ENCODE measurements around the gene ISL2.
"Not testable (repeated sequence)": the region's sequence is repeated elsewhere in the genome, so short reads cannot be mapped to it uniquely, and the experiment has no call there.

The ISL2 gene

DNA sequence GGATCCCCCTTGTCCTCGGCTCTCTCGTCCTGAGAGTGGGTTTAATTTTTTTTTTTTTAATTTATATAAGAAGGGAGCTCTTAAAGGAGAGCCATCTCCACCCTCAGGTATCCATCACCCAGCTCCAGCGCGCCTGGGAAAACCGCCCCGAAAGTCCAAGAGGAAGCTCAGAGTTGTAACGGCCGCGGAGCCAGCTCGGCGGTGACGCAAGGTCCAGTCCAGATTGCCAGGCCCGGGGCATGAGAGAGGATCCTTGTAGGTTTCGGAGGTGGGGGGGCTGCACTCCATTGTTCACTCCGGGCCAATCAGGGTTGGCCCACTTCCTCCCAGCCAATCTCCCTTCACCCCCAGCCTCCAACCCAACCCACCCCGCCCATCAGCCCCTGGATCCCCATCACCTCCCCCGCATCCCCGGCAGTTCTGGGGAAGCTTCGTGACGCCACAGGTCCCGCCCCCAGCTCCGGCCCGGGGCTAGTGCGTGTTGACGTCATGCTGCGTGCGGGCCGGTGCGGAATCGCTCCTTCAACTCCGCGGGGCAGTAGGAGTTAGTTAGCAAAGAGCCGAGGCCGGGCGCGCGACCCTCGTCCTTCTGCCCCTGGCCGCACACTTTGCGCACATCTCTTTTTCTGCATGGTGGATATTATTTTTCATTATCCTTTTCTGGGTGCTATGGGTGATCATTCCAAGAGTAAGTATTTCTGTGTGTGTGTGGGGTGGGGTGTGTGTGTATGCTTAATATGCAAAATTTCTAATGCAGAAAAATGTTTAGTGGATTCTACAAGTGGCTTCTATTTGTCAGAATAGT lies at the start of gene ISL2:
Gene ISL2 (plus strand): TSS at position 520 of the 805 bp plus-strand sequence. CDS start 111 bp downstream, at position 631.
- in situ Hi-C loops (cut with MboI; ENCODE audit: low sequenced_read_pairs), result no loop called here

DNA sequence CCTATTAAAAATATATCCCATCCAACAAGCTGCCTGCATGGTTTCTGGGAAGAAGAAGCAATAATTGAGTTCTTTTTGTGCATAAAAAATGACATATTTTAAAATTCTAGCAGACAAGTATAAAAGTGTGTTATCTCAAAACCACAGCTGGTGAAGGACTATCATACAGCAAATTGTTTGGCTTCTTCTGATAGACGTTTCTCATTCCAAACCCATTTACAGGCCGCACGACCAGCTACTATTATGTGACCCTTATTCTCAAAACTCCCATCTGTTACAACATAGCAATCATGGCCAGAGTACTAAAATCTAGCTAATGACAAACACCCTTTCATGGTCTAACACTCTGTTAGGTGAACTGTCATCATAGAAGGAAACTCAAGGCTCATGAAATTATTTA lies 47.0 kb upstream of the ISL2 start:
- in situ Hi-C loops (cut with MboI; ENCODE audit: low sequenced_read_pairs), result no loop called here

DNA sequence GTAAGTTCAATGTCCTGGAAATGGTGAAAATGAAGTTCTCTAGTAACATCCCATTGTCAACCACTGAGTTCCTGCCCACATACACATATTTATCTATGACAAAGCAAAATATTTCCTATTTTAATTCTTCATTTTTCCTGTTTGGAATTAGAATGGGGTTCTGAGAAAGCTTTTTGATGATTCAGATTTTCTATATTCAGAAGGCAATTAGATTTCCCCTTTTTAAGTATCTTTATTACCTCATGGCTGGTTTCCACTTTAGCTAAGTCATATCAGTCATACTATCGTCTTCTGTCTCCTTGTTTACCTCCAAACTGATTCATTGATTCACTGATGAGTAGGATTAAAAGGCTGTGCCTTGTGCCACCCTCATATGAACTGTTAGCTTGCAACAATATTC lies 43.2 kb upstream of the ISL2 start:
- in situ Hi-C loops (cut with MboI; ENCODE audit: low sequenced_read_pairs), result no loop called here

DNA sequence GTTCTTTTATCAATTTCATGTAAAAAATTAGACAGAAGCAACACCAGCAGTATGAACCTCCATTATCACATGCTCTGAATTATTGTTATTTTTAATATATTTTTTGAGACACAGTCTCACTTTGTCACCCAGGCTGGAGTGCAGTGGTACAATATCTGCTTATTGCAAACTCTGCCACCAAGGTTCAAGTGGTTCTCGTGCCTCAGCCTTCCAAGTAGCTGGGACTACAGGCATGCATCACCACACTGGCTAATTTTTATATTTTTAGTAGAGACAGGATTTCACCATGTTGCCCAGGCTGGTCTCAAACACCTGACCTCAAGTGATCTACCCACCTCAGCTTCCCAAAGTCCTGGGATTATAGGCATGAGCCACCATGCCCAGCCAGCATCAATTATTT lies 42.1 kb upstream of the ISL2 start:
- in situ Hi-C loops (cut with MboI; ENCODE audit: low sequenced_read_pairs), result not testable (repeated sequence)

DNA sequence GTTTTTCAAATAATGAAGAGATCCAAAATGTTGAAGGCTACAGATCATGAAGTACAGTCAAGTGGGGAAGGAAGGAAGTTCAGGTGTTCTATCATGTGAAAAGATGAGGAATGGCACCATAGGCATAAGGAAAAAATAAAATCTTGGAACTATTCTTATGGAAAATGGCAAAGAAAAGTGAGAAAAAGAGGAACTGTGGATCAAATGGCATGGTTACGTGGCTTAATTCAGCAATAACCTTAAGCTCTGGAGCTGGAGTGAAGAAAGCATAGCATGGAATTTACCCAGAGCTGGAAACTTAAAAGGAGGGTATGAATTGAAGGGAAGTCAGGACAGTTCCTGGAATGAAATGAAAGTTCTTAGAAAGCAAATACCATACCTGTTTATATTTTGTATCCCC lies 39.7 kb upstream of the ISL2 start:
- in situ Hi-C loops (cut with MboI; ENCODE audit: low sequenced_read_pairs), result no loop called here

DNA sequence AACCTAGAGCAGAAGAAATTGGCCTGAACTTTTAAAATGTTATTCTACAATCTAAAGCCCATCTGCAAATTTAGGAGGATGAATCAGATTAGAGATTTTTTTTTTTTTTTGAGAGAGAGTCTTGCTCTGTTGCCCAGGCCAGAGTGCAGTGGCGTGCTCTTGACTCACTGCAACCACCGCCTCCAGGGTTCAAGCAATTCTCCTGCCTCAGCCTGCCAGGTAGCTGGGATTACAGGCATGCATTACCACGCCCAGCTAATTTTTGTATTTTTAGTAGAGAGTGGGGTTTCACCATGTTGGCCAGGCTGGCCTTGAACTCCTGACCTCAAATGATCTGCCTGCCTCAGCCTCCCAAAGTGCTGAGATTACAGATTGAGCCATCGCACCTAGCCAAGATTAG lies 38.6 kb upstream of the ISL2 start:
- in situ Hi-C loops (cut with MboI; ENCODE audit: low sequenced_read_pairs), result not testable (repeated sequence)

DNA sequence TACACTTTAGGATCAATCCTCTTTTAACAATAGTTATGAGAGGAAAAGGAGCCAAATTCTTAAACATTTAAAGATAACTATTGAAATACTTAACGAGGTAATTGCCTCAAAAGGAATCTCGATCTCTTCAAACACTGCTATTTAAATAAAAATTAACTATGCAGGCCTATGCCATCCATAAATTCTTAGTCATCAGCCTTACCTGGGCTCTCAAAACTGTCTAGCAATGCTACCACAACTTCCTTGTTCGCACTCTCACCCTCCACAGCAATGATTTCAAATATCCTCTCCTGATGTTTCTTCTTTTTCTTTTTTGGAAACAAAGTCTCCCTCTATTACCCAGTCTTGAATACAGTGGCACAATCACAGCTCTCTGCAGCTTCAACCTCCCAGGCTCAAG lies 37.6 kb upstream of the ISL2 start:
- in situ Hi-C loops (cut with MboI; ENCODE audit: low sequenced_read_pairs), result no loop called here

DNA sequence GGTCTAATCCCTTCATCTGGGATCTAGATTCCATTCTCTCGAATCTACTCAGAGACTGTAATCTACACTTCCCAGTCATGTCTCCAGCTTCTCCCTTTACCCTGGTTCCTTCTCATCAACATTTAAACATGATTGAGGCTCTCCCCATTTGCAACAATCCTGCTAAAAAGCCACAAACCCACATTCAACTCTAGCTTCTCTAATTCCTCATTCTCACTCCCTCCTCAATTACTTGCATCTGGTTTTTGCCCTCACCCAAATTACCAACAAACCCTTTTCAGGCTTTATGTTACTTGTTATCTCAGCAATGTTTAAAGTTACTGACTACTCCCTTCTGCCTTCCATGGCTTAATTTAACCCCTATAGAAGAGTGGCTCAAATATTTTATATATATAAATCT lies 36.8 kb upstream of the ISL2 start:
- in situ Hi-C loops (cut with MboI; ENCODE audit: low sequenced_read_pairs), result no loop called here

DNA sequence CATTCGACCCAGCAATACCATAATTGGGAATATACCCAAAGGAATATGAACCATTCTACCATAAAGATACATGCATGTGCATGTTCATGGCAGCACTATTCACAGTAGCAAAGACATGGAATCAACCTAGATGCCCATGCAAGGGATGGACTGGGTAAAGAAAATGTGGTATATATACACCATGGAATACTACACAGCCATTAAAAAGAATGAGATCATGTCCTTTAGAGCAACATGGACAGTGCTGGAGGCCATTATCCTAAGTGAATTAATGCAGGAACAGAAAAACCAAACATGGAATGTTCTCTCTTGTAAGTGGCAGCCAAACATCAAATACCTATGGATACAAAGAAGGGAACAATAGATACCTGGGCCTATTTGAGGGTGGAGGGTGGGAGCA lies 32.7 kb upstream of the ISL2 start:
- in situ Hi-C loops (cut with MboI; ENCODE audit: low sequenced_read_pairs), result no loop called here

DNA sequence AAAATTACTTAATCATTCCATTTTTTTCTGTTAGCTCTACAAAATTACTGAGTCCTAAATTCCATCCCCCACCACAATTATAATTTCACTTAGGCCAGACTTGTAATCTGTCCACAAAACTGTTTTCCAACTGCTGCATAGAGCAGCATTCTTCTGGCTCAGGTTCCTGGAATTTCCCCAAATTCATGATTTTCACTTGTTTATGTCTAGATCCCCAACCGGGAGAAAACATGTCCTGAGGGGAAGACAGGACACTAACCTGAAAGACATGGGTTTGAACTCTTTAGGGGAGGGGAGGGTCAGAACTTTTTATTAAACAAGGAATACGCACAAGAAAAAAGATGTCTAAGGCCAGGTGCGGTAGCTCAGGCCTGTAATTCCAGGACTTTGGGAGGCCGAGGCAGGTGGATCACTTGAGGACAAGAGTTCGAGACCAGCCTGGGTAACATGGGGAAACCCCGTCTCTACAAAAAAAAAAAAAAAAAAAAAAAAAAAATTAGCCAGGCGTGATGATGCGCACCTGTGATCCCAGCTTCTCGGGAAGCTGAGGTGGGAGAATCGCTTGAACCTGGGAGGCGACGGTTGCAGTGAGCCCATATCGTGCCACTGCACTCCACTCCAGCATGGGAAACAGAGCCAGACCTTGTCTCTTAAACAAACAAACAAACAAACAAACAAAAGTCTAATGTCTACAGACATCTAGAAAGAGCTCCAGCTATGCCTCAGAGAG lies 26.8 kb upstream of the ISL2 start:
- in situ Hi-C loops (cut with MboI; ENCODE audit: low sequenced_read_pairs), result no loop called here

DNA sequence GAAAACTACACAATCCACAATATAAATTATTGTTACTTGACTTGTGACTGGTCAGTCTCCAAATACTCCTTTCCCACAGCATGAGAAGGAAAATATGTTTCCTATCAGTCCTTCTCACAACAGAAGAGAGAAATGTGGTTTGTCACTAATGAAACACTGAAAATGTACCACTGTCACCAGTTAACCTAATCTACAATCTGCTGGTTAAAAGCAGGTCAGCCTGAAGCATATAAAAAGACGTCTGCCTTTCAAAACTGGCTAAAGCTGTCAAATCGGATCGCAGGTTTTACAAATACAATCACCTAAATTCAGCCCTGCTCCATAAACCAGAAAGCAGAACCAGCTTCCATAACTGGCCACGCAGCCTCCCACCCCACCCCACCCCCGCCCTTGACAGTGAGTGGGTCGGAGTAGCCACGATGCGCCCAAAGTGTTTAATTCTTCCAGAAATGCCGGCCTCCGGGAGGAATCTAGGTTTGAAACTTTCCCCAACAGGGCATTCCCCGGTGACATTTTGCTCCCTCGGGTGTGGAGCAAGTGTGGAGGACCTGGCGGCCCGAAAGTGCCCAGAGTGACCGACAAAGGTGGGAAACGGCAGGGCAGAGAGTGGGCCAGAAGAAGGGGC lies 26.0 kb upstream of the ISL2 start:
- in situ Hi-C loops (cut with MboI; ENCODE audit: low sequenced_read_pairs), result no loop called here

DNA sequence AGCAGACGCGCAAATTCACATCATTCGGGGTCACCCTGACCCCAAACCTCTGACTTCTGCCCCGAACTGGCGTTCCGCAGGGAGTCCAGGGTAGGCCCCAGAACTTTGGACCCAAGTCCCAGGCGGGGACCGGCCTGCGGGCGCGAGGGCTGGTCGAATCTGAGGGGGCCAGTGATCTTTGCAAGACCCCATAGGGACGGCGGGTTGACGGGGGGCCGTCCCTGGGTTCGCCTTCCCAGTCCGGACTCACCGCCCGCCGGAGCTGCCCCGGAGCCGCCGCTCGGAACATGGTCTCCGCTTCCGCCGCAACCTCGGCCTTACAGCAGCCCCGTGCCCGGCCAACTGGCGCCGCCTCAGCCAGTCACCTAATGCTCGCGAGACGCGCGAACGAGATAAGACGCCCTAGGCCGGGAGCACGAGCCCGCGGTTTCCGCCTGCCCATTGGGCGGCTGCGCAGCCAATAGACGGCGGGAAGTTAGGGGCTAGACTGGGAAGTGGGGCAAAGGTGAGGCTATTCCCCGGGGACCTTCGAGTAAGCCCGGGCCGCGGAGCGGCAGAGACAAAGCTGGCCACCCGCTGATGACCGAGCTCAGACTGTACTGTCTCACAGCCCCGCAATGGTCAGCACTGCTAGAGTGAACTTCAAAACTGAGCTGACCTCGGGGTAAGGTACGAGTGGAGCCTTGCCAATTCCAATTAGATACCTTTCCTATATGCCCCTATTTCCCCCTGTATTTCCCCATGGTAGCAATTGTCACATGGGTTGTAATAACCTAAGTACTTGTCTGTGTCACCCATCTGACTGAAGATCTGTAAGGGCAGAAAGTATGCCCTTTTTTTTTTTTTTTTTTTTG lies 25.2 kb upstream of the ISL2 start, which contains the start of gene ETFA:
Gene ETFA (minus strand): TSS at position 370 of the 854 bp plus-strand sequence. CDS start 81 bp downstream, at position 289.
- in situ Hi-C loops (cut with MboI; ENCODE audit: low sequenced_read_pairs), result no loop called here

DNA sequence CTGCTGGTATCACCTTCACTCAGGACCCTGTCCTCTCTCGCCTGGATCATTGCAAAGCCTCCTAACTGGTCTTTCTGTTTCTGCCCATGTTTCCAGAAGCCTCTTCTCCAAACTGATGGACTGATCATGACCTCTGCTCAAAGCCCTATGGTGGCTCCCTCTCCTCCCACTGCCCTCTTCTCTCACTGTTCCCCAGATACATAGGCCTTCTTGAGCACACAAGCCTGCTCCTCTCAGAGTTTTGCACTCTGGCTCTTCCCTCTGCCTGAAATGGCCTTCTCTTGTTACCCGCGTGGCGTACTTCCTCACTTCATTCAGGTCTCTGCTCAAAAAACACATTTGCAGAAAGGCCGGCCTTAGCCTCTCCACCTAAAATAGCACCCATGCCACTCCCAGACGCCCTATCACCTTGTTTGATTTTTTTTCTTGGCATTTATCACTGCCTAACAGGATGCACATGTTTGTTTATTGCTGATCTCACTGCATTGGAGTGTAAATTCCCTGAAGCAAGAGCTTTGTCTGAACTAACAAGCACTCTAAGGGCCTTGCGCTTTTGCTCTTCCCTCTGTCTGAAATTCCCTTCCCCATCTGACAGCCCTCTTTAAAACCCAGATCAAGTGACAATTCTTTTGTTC lies 23.9 kb upstream of the ISL2 start:
- in situ Hi-C loops (cut with MboI; ENCODE audit: low sequenced_read_pairs), result no loop called here

DNA sequence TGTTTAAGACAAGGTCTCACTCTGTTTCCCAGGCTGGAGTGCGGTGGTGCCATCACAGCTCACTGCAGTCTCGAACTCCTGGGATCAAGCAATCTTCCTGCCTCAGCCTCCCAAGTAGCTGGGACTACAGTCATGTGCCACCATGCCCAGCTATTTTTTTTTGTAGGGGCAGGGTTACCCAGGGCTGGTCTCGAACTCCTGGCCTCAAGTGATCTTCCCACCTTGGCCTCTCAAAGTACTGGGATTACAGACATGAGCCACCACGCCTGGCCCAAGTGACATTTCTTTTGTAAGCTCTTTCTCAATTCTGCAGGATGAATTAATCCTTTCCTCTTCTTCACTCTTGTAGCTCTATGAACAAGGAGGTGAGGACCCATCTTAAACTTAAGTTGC lies 23.4 kb upstream of the ISL2 start:
- in situ Hi-C loops (cut with MboI; ENCODE audit: low sequenced_read_pairs), result not testable (repeated sequence)

DNA sequence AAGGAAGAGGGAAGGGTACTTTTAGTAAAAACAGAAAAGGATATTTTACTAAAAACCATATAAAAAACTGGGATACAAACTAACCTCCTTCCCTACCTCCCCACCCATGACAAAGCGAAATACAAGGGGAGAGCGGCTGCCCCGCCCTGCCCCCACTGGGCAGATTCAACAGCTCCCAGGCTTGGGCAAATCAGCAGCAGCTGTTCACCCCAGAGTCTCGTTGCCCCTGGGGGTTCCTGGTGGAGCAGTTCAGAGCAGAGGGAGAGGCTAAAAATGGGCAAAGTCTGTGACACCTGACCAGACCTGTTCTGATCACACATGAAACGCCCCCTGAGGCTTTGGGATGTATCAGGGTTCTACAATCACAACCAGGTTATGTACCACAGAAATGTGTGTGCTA lies 22.8 kb upstream of the ISL2 start:
- in situ Hi-C loops (cut with MboI; ENCODE audit: low sequenced_read_pairs), result no loop called here

DNA sequence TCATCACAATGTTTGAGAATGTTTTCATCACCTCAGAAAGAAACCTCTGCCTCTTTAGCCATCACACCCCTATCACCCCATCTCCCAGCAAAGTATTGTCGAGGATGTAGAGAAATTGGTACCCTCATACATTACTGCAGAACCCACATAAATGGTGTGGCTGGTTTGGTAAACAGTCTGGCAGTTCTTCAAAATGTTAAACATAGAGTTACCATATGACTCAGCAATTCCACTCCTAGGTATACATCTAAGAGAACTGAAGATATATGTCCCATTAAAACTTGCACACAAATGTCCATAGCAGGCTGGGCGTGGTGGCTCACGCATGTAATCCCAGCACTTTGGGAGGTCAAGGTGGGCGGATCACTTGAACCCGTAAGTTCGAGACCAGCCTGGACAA lies 16.6 kb upstream of the ISL2 start:
- in situ Hi-C loops (cut with MboI; ENCODE audit: low sequenced_read_pairs), result no loop called here

DNA sequence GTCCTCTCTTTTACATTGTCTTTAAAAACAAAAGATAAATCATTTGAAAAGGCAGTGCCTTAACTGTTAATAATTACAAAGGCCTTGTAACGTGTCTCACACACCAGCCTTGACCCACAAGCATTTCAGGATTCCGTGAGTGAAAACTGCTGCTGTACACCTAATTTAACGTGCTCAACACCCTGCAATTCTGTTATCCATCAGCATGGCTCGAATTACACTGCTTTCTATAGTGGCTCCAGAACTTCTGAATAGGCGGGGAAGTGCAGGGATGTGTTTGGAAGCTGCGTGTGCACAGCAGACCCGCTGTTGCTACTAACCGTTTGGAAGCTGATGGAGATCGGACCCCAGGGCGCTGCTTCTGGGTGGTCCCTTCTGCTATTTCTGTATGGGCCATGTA lies 15.4 kb upstream of the ISL2 start:
- in situ Hi-C loops (cut with MboI; ENCODE audit: low sequenced_read_pairs), result no loop called here

DNA sequence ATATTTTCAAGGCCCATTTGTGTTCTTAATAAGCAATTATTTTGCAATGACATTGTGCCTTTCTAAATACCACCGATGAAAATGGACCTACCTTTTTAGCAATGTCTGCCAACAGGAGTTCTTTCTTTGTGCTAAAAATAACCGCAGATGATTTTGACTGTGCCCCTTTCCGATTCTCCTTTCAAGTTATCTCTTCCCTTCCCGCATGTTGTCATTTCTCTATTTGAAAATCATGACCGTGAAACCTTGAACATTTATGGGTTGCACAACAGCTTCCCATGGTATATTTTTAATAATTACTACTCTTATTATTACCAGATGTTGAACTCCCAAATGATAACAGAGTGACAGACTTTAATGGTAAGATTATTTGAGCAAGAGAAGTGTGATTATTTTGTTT lies 15.0 kb upstream of the ISL2 start:
- in situ Hi-C loops (cut with MboI; ENCODE audit: low sequenced_read_pairs), result no loop called here

DNA sequence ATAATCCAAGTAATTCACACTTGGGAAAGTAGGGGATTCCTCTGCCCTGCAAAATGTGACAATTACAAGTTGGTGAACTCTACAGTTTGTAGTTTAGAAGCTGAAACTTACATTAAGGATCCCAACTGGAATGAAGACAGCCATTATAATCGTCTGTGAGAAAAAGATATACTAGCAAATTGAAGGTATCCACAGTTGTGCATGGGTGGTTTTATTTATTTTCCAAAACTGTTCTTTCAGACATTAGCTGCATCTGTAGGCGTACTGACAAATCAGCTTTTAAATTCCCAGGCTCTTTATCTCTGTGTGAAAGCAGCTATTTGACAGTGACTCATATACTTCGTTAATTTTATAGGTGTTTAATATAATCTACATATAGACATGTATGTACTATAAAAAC lies 12.5 kb upstream of the ISL2 start:
- in situ Hi-C loops (cut with MboI; ENCODE audit: low sequenced_read_pairs), result no loop called here

DNA sequence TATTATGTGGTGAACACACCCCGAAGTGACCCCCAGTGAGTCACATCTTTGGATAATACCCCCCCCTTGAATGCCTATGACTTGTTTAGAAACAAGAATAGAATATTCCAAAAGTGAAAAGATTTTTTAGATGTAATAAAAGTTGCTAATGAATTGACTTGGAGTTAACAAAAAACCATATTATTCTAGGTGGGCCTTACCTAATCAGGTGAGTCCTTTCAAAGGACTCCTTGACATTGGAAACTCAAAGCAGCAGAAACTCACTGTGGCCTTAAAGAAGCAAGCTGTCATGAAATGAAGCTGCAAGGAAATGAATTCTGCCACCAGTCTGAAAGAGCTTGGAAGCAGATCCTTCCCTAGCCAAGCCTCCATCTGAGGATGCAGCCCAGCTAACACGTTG lies 10.9 kb upstream of the ISL2 start:
- in situ Hi-C loops (cut with MboI; ENCODE audit: low sequenced_read_pairs), result no loop called here

Measured in HL-60/S4 (cell line).